Tibial artery (tissue), 4 donors: ENCODE measurements around the gene GOLGA6C.

Source experiments
- DNase-seq, 2 donors: peaks; one replicate each; pipeline ENCODE4 v3.0.0-alpha.2; 2019
- H3K27ac ChIP-seq, 2 donors: fragments of 200-600 bp; sonication (generic) in 1 of 2; 1 replicate in 1 of 2; 2 replicates in 1 of 2; pipeline ENCODE4 v1.5.1; 2018 to 2019; ENCODE audit warnings: mild to moderate bottlenecking in 1 of 2
- H3K27me3 ChIP-seq, 2 donors: fragments of 200-600 bp; sonication (generic) in 1 of 2; one replicate each; pipeline versions ENCODE4 v1.5.1 to v1.6.0; 2016 to 2019
- H3K36me3 ChIP-seq, 3 donors: fragments of 200-600 bp; sonication (generic) in 2 of 3; one replicate each; pipeline ENCODE4 v1.5.1; 2016 to 2019; ENCODE audit warnings: mild to moderate bottlenecking in 2 of 3
- H3K4me1 ChIP-seq, 4 donors: fragments of 200-600 bp; sonication (generic) in 2 of 4; 1 replicate in 3 of 4; 2 replicates in 1 of 4; pipeline ENCODE4 v1.5.1; 2016 to 2019
- H3K4me3 ChIP-seq, 2 donors: fragments of 200-600 bp; sonication (generic) in 1 of 2; 1 replicate in 1 of 2; 2 replicates in 1 of 2; pipeline ENCODE4 v1.5.1; 2018 to 2019; ENCODE audit warnings: mild to moderate bottlenecking in 2 of 2
- H3K9me3 ChIP-seq, 3 donors: fragments of 200-600 bp; sonication (generic) in 1 of 3; one replicate each; pipeline ENCODE4 v1.5.1; 2016 to 2019
- intact Hi-C: fragments of 100-400 bp; cut with DNase I; formaldehyde crosslinking; loops from one replicate; pipeline ENCODE4 v1.15.0; 2023; ENCODE audit warnings: low total_unique reads
- TF ChIP-seq, protein P1 (sequence below), 2 experiments: fragments of 200-600 bp in 1 of 2; fragments of 450-650 bp in 1 of 2; IDR thresholded peaks; one replicate each; pipeline ENCODE4 v1.5.1; 2017 to 2019; ENCODE audit warnings: antibody characterized with exemption in 2 of 2, mild to moderate bottlenecking in 1 of 2, moderate library complexity in 1 of 2

Gene GOLGA6C

DNA sequence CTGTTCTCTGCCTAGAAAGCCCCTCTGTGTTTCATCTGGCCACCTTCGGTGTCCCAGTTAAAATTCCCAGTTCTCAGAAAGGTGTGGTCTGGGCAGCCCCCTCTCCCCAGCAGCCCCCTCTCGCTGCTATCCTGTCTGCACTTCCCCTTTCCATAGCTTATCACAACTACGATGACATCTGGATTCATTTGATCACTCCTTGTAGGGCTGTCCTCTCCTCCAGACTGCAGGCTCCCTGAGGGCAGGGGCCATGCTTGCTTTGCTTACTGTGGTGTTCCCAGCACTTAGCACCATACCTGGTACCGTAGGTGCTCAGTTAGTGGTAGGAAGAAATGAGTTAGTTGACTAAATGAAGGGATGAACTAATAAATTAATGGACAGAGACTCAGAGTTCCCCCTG lies 26.3 kb upstream of the GOLGA6C start:
- no peaks in the 10 kb centered on the region for H3K4me1 ChIP-seq
- H3K27me3 ChIP-seq = peaks cover 0 to 67% of the 10 kb centered on the region in 2 donors
- no peaks in the 10 kb centered on the region for H3K36me3 ChIP-seq
- H3K27ac ChIP-seq = no peak overlapping the region
- intact Hi-C loops = no loop called here
- H3K4me3 ChIP-seq = no peak overlapping the region
- H3K9me3 ChIP-seq = no peaks in the 10 kb centered on the region
- no peak for DNase-seq
- TF ChIP-seq, protein P1, sequence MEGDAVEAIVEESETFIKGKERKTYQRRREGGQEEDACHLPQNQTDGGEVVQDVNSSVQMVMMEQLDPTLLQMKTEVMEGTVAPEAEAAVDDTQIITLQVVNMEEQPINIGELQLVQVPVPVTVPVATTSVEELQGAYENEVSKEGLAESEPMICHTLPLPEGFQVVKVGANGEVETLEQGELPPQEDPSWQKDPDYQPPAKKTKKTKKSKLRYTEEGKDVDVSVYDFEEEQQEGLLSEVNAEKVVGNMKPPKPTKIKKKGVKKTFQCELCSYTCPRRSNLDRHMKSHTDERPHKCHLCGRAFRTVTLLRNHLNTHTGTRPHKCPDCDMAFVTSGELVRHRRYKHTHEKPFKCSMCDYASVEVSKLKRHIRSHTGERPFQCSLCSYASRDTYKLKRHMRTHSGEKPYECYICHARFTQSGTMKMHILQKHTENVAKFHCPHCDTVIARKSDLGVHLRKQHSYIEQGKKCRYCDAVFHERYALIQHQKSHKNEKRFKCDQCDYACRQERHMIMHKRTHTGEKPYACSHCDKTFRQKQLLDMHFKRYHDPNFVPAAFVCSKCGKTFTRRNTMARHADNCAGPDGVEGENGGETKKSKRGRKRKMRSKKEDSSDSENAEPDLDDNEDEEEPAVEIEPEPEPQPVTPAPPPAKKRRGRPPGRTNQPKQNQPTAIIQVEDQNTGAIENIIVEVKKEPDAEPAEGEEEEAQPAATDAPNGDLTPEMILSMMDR (IDR thresholded peaks at IDR 0.05) = no peak

DNA sequence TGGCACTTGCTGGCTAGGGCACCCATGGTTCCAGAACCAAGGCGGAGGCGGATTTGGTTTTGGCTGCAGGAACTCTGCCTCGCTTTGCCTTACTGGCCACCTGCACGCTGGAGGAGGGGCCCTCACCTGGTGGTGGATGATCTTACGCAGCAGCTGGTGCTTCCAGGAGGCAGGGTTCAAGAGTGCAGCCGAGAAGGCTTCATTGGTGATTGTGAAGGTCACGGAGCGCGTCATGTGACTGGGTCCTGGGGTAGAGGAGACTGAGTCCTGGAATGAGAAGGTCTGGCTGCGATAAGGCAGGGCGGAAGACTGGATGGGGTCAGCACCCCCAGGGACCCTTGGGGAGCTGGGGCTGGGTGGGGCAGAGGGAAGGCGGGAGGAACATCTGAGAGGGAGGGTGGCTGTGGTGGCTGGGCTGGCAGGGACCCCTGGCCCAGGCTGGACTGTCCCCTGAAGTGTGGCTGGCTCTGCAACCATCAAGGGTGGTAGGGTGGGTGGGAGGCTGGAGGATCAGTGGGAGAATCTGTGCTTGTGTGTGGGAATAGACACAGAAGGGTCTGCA lies 25.8 kb upstream of the GOLGA6C start:
- DNase-seq = peak in 1 of 2 donors; percentile 28
- TF ChIP-seq, protein P1 (IDR thresholded peaks at IDR 0.05) = no peak
- H3K9me3 ChIP-seq = no peaks in the 10 kb centered on the region
- H3K4me1 ChIP-seq = no peaks in the 10 kb centered on the region
- peaks cover 0 to 72% of the 10 kb centered on the region in 2 donors for H3K27me3 ChIP-seq
- intact Hi-C loops = no loop called here
- no peaks in the 10 kb centered on the region for H3K36me3 ChIP-seq
- no peak overlapping the region for H3K27ac ChIP-seq
- H3K4me3 ChIP-seq = no peak overlapping the region

DNA sequence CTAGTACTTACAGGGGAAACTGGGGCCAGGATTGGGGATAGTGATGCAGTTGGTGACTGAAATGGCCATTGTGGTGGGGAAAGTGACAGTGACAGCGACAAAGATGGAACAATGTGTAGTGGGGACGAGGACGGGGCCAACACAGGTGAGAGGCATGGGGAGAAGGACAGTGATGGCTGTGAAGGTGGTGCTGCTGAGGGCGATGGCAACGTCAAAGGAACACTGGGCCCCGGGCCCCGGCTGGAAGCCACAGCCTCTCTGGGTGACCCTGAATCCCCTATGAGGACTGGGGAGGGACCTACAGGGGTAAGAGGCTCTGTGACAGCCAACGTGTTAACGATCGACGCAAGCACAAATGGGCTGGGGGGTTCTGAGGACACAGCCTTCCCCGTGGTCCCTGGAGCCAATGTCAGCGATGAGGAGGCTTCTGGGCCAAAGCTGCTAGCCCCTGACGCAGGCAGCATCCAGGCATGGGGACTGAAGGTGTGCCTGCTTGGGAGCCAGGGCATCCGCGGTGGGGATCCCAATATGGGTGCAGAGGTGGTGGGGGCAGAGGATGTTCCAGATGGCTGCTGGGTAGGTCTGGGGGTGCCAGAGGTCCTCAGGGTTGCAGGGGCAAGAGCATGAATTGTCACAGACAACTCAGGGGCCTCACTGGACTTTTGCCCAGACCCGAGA lies 25.2 kb upstream of the GOLGA6C start:
- intact Hi-C loops = no loop called here
- Histone ChIP-seq H3K4me1 (no peaks in the 10 kb centered on the region), H3K4me3 (no peak overlapping the region), H3K9me3 (no peaks in the 10 kb centered on the region), H3K36me3 (no peaks in the 10 kb centered on the region), H3K27ac (no peak overlapping the region), H3K27me3 (peaks cover 0 to 77% of the 10 kb centered on the region in 2 donors)
- TF ChIP-seq, protein P1 (IDR thresholded peaks at IDR 0.05) = no peak
- DNase-seq = peak in 1 of 2 donors; percentile 61

DNA sequence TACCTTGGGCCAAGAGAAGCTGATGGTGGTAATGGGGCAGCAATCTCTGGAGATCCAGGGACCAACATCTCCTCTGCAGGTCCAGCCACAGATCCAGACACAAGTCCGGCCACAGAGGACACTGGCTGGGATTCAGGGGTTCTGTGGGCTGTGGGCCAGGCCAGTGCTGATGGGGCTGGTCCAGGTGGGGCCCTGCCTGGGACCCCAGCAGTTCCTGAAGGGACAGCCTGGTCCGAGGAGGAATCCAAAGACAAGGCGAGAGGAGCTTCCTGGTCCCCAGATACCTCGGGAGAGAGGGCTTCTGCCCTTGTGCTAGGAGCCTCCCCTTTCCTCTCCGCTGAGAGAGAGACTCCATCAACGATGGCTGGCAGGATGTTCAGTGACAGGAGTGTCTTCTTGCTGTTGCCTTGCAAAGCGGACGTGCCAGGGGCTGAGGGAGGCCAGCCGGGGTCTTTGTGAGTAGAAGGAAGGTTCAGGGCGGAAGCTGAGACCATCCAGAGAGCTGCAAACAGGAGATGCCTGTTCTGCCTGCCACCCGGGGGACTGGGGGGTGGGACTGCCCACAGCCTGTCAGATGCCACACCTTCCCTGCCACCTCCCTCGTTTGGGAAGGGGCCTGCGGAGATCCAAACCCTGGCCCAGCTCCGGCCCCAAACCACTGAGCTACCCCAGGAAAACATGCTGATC lies 24.5 kb upstream of the GOLGA6C start:
- no peaks in the 10 kb centered on the region for H3K4me1 ChIP-seq
- TF ChIP-seq, protein P1 (IDR thresholded peaks at IDR 0.05) = no peak
- intact Hi-C loops = no loop called here
- peak; percentile 11 to 51 for DNase-seq
- H3K27me3 ChIP-seq = peaks cover 0 to 77% of the 10 kb centered on the region in 2 donors
- H3K9me3 ChIP-seq = no peaks in the 10 kb centered on the region
- H3K4me3 ChIP-seq = no peak overlapping the region
- no peak overlapping the region for H3K27ac ChIP-seq
- no peaks in the 10 kb centered on the region for H3K36me3 ChIP-seq

DNA sequence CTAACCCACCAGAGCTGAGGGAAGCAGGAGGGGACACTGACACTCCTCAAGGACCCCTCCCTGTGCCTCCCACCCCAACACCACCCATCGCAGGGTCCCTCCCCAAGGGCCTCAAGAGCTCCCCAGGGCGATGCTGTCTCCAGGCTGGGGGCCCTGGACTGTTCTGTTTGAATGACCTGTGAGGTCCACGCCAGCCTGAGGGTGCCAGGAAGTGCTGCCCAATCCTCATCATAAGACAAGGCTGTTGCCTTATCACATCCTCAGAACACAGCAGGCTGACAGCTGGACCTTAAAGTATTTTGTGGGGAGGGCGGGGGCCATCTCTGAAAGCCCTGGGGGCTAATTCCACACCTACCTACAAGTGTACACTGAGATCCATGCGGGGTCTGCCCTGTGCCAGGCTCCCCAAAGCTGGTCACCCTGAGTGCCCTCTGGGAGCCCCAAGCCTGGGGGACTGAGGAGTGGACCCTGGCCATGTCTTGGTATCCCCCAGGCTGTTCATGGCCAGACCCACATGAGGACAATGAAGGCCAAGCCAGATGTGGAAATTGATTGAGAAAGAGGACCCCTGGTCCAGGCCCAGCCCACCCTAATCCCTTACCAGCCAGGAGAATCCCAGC lies 23.8 kb upstream of the GOLGA6C start:
- Histone ChIP-seq H3K27me3 (peaks cover 0 to 70% of the 10 kb centered on the region in 2 donors), H3K36me3 (no peaks in the 10 kb centered on the region), H3K4me1 (no peaks in the 10 kb centered on the region), H3K4me3 (no peak overlapping the region), H3K27ac (no peak overlapping the region), H3K9me3 (no peaks in the 10 kb centered on the region)
- intact Hi-C loops = no loop called here
- TF ChIP-seq, protein P1 (IDR thresholded peaks at IDR 0.05) = no peak
- DNase-seq = peak; percentile 17 to 45
